HG02885 (cell line): ENCODE measurements around the gene CCDC178.
A peak's percentile ranks its signal among the peaks of the same experiment; 100 is the strongest.
"Not testable (repeated sequence)": the region's sequence is repeated elsewhere in the genome, so short reads cannot be mapped to it uniquely, and the experiment has no call there.

Source experiments
- ATAC-seq: cut with Tn5 transposase; IDR thresholded peaks from one replicate; pipeline ENCODE4 v1.9.1; 2021; ENCODE audit warnings: mild to moderate bottlenecking; ENCODE audit not compliant: unreplicated experiment, poor library complexity

CCDC178 gene

GRCh38 chr18:33022370-33022769, 418.2 kb downstream of the CCDC178 start:
- ATAC-seq, result no peak

GRCh38 chr18:33020877-33021276, 419.6 kb downstream of the CCDC178 start:
- no peak for ATAC-seq

GRCh38 chr18:33014060-33014796, 426.3 kb downstream of the CCDC178 start:
- no peak for ATAC-seq

GRCh38 chr18:33010149-33010548, 430.4 kb downstream of the CCDC178 start:
- ATAC-seq, result no peak

GRCh38 chr18:32998921-32999320, 441.6 kb downstream of the CCDC178 start:
- no peak for ATAC-seq

- no peak for ATAC-seq
Observed at GRCh38 chr18:32998285-32998684, 442.2 kb downstream of the CCDC178 start.

- ATAC-seq, result no peak
Observed at GRCh38 chr18:32983721-32984120, 456.8 kb downstream of the CCDC178 start.

- ATAC-seq, result no peak
Observed at GRCh38 chr18:32980896-32981295, 459.6 kb downstream of the CCDC178 start.

- ATAC-seq, result no peak
Observed at GRCh38 chr18:32975501-32975900, 465.0 kb downstream of the CCDC178 start.

GRCh38 chr18:32975163-32975436, 465.4 kb downstream of the CCDC178 start:
- peak; percentile 1 for ATAC-seq

- peak; percentile 95 for ATAC-seq
Observed at GRCh38 chr18:32974421-32975162, 465.9 kb downstream of the CCDC178 start.

GRCh38 chr18:32968248-32968647, 472.3 kb downstream of the CCDC178 start:
- no peak for ATAC-seq

- no peak for ATAC-seq
Observed at GRCh38 chr18:32966141-32966540, 474.4 kb downstream of the CCDC178 start.

- no peak for ATAC-seq
Observed at GRCh38 chr18:32961538-32961937, 479.0 kb downstream of the CCDC178 start.

GRCh38 chr18:32958746-32959145, 481.8 kb downstream of the CCDC178 start:
- ATAC-seq, result no peak

- ATAC-seq, result no peak
Observed at GRCh38 chr18:32956591-32957315, 483.8 kb downstream of the CCDC178 start.

GRCh38 chr18:32952318-32952717, 488.2 kb downstream of the CCDC178 start:
- not testable (repeated sequence) for ATAC-seq

GRCh38 chr18:32937597-32937996, 502.9 kb downstream of the CCDC178 start:
- no peak for ATAC-seq

- ATAC-seq, result no peak
Observed at GRCh38 chr18:32937066-32937465, 503.5 kb downstream of the CCDC178 start.

- no peak for ATAC-seq
Observed at GRCh38 chr18:32934201-32934600, 506.3 kb downstream of the CCDC178 start.

GRCh38 chr18:32930695-32931301, 509.7 kb downstream of the CCDC178 start:
- peak; percentile 100 for ATAC-seq
